GM12873 (cell line): ENCODE measurements around the gene ABCB1.

Source experiments
- TF ChIP-seq, protein P1 (sequence below): IDR thresholded peaks from 2 replicates; pipeline ENCODE4 v1.5.1; 2012; ENCODE audit warnings: low read depth, mild to moderate bottlenecking, moderate library complexity, low read length, control low read depth; ENCODE audit not compliant: insufficient read depth; ENCODE audit errors: missing control alignments

The ABCB1 gene

DNA sequence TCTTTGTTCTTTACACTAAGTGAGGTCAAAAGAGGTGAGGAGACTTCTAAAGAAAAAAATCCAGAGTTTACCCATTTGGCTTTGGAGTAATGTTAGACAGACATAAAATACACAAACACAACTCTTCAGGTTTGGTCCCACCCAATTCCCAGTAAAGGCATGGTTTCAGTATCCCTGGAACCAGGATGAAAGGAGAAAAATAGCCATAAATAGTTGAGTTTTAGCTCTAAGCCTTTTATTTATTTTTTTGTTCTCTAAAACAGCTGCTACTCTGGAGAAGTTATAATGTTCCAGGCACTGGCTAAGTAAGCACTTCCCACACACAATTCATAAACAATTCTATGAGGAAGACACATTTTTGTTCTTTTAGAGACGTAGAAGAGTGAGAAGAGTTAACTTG is 4.0 kb downstream of the ABCB1 start:
- TF ChIP-seq, protein P1, sequence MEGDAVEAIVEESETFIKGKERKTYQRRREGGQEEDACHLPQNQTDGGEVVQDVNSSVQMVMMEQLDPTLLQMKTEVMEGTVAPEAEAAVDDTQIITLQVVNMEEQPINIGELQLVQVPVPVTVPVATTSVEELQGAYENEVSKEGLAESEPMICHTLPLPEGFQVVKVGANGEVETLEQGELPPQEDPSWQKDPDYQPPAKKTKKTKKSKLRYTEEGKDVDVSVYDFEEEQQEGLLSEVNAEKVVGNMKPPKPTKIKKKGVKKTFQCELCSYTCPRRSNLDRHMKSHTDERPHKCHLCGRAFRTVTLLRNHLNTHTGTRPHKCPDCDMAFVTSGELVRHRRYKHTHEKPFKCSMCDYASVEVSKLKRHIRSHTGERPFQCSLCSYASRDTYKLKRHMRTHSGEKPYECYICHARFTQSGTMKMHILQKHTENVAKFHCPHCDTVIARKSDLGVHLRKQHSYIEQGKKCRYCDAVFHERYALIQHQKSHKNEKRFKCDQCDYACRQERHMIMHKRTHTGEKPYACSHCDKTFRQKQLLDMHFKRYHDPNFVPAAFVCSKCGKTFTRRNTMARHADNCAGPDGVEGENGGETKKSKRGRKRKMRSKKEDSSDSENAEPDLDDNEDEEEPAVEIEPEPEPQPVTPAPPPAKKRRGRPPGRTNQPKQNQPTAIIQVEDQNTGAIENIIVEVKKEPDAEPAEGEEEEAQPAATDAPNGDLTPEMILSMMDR: no peak

- TF ChIP-seq, protein P1: no peak
Measured at GRCh38 chr7:87596136-87596535, 4.5 kb downstream of the ABCB1 start.

DNA sequence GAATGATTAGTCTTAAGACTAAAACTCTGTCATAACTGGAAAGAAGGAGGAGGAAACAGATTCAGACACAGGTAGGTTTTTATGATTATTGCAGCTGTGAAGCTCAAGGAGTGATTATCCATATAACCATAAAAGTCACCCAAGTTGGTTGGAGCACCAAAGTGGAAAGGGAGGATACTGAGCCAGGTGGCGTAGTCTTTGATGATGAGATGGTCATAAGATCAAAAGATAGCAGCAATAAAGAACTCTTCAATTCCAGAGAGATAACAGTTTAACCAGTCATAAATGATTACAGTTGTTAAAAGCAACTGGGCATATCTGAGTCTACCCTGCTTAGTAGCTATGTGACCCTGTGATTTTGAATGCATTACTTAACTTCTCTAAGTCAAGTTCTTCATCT is 8.4 kb downstream of the ABCB1 start:
- TF ChIP-seq, protein P1: no peak

DNA sequence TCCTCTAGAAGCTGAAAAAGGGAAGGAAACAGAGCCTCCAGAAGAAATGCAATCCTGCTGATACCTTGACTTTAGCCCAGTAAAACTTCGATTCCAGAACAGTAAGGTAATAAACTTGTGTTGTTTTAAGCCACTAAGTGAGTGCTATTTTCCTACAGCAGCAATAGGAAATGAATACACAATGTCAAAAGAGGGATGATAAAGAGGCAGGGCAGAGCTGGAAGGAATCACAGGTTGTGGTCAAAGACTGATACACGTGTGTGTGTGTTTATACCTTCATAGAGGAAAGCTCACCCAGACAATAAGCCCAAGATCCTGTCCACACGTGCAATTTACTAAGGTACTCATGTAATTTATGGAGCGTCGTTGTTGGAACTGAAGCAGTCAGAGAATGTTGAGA is 9.5 kb downstream of the ABCB1 start:
- TF ChIP-seq, protein P1: no peak

DNA sequence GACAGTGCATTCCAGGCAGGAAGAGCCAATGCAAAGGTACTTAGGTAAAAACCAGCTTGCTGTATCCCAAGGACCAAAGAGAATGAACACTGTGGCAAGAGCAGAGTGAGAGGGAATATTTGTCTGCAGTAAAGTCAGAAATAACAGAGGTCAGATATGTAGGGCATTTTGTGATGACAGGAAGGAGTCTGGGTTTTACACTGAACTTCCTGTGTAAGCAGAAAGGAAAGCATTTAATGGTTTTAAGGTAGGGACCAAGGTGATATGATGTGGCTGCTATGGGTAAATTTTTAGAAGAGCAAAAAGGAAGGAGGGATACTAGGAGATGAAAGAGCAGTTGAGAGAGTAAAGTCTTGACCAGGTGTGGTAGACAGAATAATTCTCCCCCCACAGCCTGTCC is 10.1 kb downstream of the ABCB1 start:
- TF ChIP-seq, protein P1: no peak

- TF ChIP-seq, protein P1: no peak
Measured at GRCh38 chr7:87589631-87590030, 11.1 kb downstream of the ABCB1 start.

GRCh38 chr7:87581723-87582122 is 19.0 kb downstream of the ABCB1 start:
- TF ChIP-seq, protein P1: no peak
